ENCODE results near the gene HOXC9.

DNA sequence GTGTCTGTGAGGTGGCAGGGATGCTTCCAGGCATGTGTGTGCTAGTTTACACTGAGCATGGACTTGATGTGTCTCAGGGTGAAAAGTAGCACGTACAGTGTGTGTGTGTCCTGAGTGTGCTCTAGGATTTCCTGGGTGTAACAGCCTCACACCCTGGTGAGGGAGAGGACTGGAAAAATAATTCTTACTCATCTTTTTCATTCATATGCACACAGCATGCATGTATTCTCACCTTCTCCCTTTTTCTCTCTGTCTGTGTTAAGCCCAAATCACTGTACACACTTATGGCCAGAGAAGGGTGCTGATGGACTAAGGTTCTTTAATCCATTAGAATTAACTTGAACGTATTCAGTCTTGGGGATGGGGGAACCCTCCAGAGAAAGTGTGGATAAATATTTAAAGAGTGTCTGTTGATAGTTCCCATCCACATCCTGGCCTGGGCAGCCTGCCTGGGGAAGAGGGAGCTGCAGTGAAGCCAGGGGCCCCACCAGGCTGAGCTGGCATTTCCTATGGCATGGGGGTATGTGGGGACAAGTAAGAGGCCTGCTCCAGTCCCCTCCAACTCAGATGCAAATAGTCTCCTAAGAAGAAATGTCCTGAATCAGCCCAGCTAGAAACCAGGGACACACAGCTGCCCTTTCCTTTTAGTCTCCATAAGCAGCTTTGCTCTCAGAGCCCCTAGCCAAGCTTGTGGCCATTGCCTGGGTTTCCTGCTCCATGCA, 7.7 kb downstream of the HOXC9 start:
- no peak for TF ChIP-seq POLR2A (IDR thresholded peaks at IDR 0.05)
- TF ChIP-seq, protein P1, sequence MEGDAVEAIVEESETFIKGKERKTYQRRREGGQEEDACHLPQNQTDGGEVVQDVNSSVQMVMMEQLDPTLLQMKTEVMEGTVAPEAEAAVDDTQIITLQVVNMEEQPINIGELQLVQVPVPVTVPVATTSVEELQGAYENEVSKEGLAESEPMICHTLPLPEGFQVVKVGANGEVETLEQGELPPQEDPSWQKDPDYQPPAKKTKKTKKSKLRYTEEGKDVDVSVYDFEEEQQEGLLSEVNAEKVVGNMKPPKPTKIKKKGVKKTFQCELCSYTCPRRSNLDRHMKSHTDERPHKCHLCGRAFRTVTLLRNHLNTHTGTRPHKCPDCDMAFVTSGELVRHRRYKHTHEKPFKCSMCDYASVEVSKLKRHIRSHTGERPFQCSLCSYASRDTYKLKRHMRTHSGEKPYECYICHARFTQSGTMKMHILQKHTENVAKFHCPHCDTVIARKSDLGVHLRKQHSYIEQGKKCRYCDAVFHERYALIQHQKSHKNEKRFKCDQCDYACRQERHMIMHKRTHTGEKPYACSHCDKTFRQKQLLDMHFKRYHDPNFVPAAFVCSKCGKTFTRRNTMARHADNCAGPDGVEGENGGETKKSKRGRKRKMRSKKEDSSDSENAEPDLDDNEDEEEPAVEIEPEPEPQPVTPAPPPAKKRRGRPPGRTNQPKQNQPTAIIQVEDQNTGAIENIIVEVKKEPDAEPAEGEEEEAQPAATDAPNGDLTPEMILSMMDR (IDR thresholded peaks at IDR 0.05) = no peak
